HepG2 (cell line): ENCODE results near the gene ELP2.
A peak's percentile ranks its signal among the peaks of the same experiment; 100 is the strongest.

Source experiments
- CC2D1A ChIP-seq: sonication (generic); formaldehyde crosslinking; IDR thresholded peaks from 2 replicates; pipeline ENCODE4 v1.8.1; 2023; ENCODE audit warnings: mild to moderate bottlenecking, missing genetic modification reagents
- CTCF ChIP-seq: sonication (generic); formaldehyde crosslinking; IDR thresholded peaks from 2 replicates; pipeline ENCODE4 v1.5.0; 2020; ENCODE audit warnings: mild to moderate bottlenecking, missing genetic modification reagents, moderate library complexity
- EZH2 ChIP-seq: conservative IDR thresholded peaks from 2 replicates; pipeline ENCODE4 v1.6.1; 2012; ENCODE audit warnings: mild to moderate bottlenecking, low read depth, low read length, moderate library complexity
- MATR3 ChIP-seq: sonication (generic); formaldehyde crosslinking; IDR thresholded peaks from 2 replicates; pipeline ENCODE4 v1.4.0; 2020; ENCODE audit warnings: missing genetic modification reagents
- MAX ChIP-seq: IDR thresholded peaks from 2 replicates; pipeline ENCODE4 v1.6.1; 2012; ENCODE audit warnings: inconsistent platforms
- RBAK ChIP-seq: sonication (generic); formaldehyde crosslinking; IDR thresholded peaks from 2 replicates; pipeline ENCODE4 v1.5.1; 2020; ENCODE audit warnings: mild to moderate bottlenecking, missing genetic modification reagents
- RELA ChIP-seq: sonication (generic); formaldehyde crosslinking; IDR thresholded peaks from 2 replicates; pipeline ENCODE4 v1.4.0; 2020; ENCODE audit warnings: missing genetic modification reagents
- SMAD1 ChIP-seq: sonication (generic); formaldehyde crosslinking; IDR thresholded peaks from 2 replicates; pipeline ENCODE4 v1.4.0; 2020; ENCODE audit warnings: missing genetic modification reagents, low read depth, mild to moderate bottlenecking, borderline replicate concordance
- TEF ChIP-seq: sonication (generic); formaldehyde crosslinking; IDR thresholded peaks from 2 replicates; pipeline ENCODE4 v1.5.0; 2020; ENCODE audit warnings: missing genetic modification reagents
- ZBTB3 ChIP-seq: sonication (generic); formaldehyde crosslinking; IDR thresholded peaks from 2 replicates; pipeline ENCODE4 v1.4.0; 2020; ENCODE audit warnings: low read depth, mild to moderate bottlenecking, moderate library complexity, missing genetic modification reagents, borderline replicate concordance
- ZNF280B ChIP-seq: sonication (generic); formaldehyde crosslinking; IDR thresholded peaks from 2 replicates; pipeline ENCODE4 v1.5.0; 2020; ENCODE audit warnings: missing genetic modification reagents, mild to moderate bottlenecking, borderline replicate concordance
- ZNF281 ChIP-seq: sonication (generic); formaldehyde crosslinking; IDR thresholded peaks from 2 replicates; pipeline ENCODE4 v1.4.0; 2020; ENCODE audit warnings: missing genetic modification reagents, borderline replicate concordance

- TF ChIP-seq CC2D1A (CRISPR knock-in tag) (no peak), EZH2 (no peak), MAX (peak; percentile 86), RELA (no peak), MATR3 (CRISPR knock-in tag) (no peak), SMAD1 (CRISPR knock-in tag) (no peak), ZNF281 (CRISPR knock-in tag) (no peak), CTCF (CRISPR knock-in tag) (no peak), ZBTB3 (CRISPR knock-in tag) (no peak), RBAK (CRISPR knock-in tag) (no peak), TEF (no peak), ZNF280B (CRISPR knock-in tag) (peak; percentile 64; the same call in 1 of the 2 replicates)
Observed at GRCh38 chr18:36187826-36188721, 58.4 kb downstream of the ELP2 start.
